GM10248 (cell line): ENCODE data around the gene MYO1H.

Experiments
- CTCF ChIA-PET: fragments of 300-600 bp; sonication (Branson Sonifier 250); formaldehyde crosslinking; extraction: SDS; loops from one replicate; lab custom pipeline; 2021; ENCODE audit warnings: antibody characterized with exemption; lab: Yijun Ruan, JAX
- POLR2A ChIA-PET: fragments of 350-650 bp; sonication (Branson Sonifier 250); formaldehyde crosslinking; extraction: SDS; loops from one replicate; lab custom pipeline; 2020; ENCODE audit warnings: antibody characterized with exemption; lab: Yijun Ruan, JAX
- DNase-seq: peaks from one replicate; pipeline ENCODE4 v3.0.0; 2012; ENCODE audit errors: extremely low spot score
- CTCF ChIP-seq: IDR thresholded peaks from 2 replicates; pipeline ENCODE4 v1.5.1; 2012; ENCODE audit warnings: mild to moderate bottlenecking, low read depth; ENCODE audit errors: extremely low read depth, missing control alignments, control extremely low read depth

The MYO1H gene

GRCh38 chr12:109496306-109496705 lies 148.6 kb downstream of the MYO1H start:
- TF ChIP-seq CTCF = no peak
- ChIA-PET POLR2A (no interaction called here), CTCF (no interaction called here)
- DNase-seq = no peak

- ChIA-PET POLR2A (no interaction called here), CTCF (no interaction called here)
- no peak for DNase-seq
- no peak for TF ChIP-seq CTCF
Measured at GRCh38 chr12:109497675-109498074, 150.0 kb downstream of the MYO1H start.
